Measurements from ENCODE around the gene RNU6-1. TPM values are rescaled to one million over a fixed set of nuclear protein-coding genes. Genes with fewer than 3 reads are reported as not detected.

Gene RNU6-1
- total RNA-seq, 4 donors from 2014 or later, result not detected

DNA sequence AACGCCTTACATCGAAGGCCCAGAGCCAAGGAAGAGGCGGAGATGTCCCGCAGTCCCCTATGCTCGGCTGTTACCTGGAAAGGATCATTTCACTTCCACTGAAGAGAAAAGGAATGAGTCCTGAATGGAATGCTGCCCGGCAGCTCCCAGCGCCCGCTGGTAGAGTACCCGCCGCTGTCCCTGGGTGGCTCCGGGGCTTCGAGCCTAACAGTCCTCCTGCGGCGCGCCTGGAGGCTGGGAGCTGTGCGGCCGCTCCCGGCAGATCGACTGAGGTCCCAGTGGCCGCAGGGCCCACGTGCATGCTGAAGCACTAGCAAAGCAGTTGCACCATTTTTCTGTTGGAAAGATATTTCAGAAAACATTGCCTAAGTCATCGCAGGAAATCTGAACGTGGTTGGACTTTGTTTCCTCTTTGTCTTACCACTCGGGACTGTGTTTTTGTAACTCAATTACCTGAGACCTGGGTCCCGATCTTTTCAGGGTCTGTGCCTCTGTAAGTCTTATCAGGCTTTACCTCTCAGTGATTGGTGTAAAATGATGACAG lies 984 bp downstream of the RNU6-1 start:
- Histone ChIP-seq H3K9me3 (no peaks in the 10 kb centered on the region), H3K36me3 (no peaks in the 10 kb centered on the region), H3K4me1 (peaks cover 0 to 64% (median 24%) of the 10 kb centered on the region in 3 donors), H3K27me3 (peaks cover 24% of the 10 kb centered on the region), H3K27ac (peak overlapping the region in 3 of 4 donors; percentile 75 to 100 (median 99)), H3K4me3 (peak overlapping the region in 1 of 2 donors; percentile 96)
- WGBS, 2 donors (ENCODE audit: low coverage in 1 of 2), result 2 to 19% methylated on average over 9 to 10 of the region's 25 CpGs
- TF ChIP-seq, protein P1, sequence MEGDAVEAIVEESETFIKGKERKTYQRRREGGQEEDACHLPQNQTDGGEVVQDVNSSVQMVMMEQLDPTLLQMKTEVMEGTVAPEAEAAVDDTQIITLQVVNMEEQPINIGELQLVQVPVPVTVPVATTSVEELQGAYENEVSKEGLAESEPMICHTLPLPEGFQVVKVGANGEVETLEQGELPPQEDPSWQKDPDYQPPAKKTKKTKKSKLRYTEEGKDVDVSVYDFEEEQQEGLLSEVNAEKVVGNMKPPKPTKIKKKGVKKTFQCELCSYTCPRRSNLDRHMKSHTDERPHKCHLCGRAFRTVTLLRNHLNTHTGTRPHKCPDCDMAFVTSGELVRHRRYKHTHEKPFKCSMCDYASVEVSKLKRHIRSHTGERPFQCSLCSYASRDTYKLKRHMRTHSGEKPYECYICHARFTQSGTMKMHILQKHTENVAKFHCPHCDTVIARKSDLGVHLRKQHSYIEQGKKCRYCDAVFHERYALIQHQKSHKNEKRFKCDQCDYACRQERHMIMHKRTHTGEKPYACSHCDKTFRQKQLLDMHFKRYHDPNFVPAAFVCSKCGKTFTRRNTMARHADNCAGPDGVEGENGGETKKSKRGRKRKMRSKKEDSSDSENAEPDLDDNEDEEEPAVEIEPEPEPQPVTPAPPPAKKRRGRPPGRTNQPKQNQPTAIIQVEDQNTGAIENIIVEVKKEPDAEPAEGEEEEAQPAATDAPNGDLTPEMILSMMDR (IDR thresholded peaks at IDR 0.05), result peak in 2 of 4 experiments; percentile 17 to 35
- TF ChIP-seq POLR2A (IDR thresholded peaks at IDR 0.05) (no peak), POLR2AphosphoS5 (IDR thresholded peaks at IDR 0.05) (no peak), EP300 (IDR thresholded peaks at IDR 0.05) (no peak)
- peak; percentile 18 for ATAC-seq

DNA sequence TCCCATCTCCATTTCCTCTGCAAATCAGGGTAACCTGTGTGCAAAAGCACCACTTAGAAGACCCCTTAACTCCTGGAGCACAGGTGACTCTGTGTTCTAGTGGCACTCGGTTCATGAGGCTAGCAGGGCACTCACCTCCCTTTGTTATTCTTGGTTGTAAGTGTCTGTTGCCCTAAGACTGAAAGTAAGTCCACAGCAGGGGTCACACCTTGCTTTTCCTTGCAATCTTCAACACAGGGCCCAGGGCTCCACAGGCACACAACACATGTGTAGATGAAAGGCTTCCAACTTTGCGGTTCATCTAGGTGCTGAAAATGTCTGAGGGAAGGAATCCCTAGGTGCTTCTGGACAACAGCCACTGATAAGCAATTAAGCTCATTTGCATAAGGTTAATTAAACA lies 2.9 kb downstream of the RNU6-1 start:
- no peak overlapping the region for H3K27ac ChIP-seq
- no peak for ATAC-seq
- H3K4me1 ChIP-seq, result peaks cover 0 to 71% (median 30%) of the 10 kb centered on the region in 3 donors
- no peak overlapping the region for H3K4me3 ChIP-seq
- H3K27me3 ChIP-seq, result peaks cover 43% of the 10 kb centered on the region
- TF ChIP-seq POLR2A (IDR thresholded peaks at IDR 0.05) (no peak), POLR2AphosphoS5 (IDR thresholded peaks at IDR 0.05) (no peak), EP300 (IDR thresholded peaks at IDR 0.05) (no peak)
- TF ChIP-seq, protein P1 (IDR thresholded peaks at IDR 0.05), result no peak
- 42% methylated on average over 2 of the region's 2 CpGs; no CpG with 5 or more reads in 1 of the 2 donors for WGBS, 2 donors (ENCODE audit: low coverage in 1 of 2)
- no peaks in the 10 kb centered on the region for H3K36me3 ChIP-seq
- no peaks in the 10 kb centered on the region for H3K9me3 ChIP-seq

DNA sequence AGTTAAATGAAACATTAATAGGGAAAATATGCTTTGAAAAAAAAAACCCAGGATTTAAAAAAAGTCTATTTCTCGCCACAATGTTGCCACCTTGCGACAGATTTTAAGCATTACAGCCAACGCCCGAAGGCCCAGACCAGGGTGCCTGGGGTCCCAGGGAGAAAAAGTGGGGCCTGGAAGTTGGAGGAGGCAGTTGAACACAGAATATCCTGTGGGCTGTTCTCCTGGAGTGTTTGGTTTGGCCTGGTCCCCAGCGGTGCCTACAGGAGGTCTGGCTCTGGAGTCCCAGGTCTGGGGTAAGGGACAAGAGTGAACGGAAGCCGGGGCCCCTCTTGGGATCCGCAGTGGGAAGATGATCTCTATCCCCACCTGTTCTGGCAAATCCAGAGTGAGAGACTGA lies 3.4 kb downstream of the RNU6-1 start:
- no peak overlapping the region for H3K27ac ChIP-seq
- H3K27me3 ChIP-seq, result peaks cover 47% of the 10 kb centered on the region
- H3K9me3 ChIP-seq, result no peaks in the 10 kb centered on the region
- H3K36me3 ChIP-seq, result no peaks in the 10 kb centered on the region
- ATAC-seq, result no peak
- peaks cover 0 to 69% (median 29%) of the 10 kb centered on the region in 3 donors for H3K4me1 ChIP-seq
- 0 to 17% methylated on average over 4 to 6 of the region's 8 CpGs for WGBS, 2 donors (ENCODE audit: low coverage in 1 of 2)
- TF ChIP-seq, protein P1 (IDR thresholded peaks at IDR 0.05), result peak in 3 of 4 experiments; percentile 63 to 88 (median 66)
- TF ChIP-seq EP300 (IDR thresholded peaks at IDR 0.05), result no peak
- peak overlapping the region in 1 of 2 donors; percentile 48 for H3K4me3 ChIP-seq

DNA sequence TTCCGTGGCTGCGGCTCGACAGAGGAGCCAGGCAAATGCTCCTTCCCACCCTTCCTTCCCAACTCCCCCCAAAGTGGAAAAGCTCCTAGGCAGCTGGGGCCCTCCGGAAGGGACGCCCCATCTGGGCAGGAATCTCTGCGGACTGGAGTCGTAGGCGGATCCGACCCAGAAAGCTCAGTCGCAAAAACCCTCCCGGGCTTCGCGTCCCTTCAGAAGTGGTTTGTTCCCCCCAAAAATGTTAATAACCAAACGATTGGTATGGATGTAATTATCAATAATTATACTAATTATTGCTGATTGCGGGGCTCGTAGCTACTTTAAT lies 3.8 kb downstream of the RNU6-1 start:
- ATAC-seq, result no peak
- TF ChIP-seq, protein P1 (IDR thresholded peaks at IDR 0.05), result no peak
- TF ChIP-seq EP300 (IDR thresholded peaks at IDR 0.05) (no peak), POLR2A (IDR thresholded peaks at IDR 0.05) (no peak), POLR2AphosphoS5 (IDR thresholded peaks at IDR 0.05) (no peak)
- no peaks in the 10 kb centered on the region for H3K36me3 ChIP-seq
- H3K27ac ChIP-seq, result no peak overlapping the region
- H3K4me3 ChIP-seq, result peak overlapping the region; percentile 11 to 48
- WGBS, 2 donors (ENCODE audit: low coverage in 1 of 2), result 12 to 15% methylated on average over 7 of the region's 16 CpGs
- peaks cover 51% of the 10 kb centered on the region for H3K27me3 ChIP-seq
- no peaks in the 10 kb centered on the region for H3K9me3 ChIP-seq
- H3K4me1 ChIP-seq, result peaks cover 0 to 65% (median 26%) of the 10 kb centered on the region in 3 donors

Data from gastroesophageal sphincter (tissue), 4 donors.